IgD-negative memory B cell (primary cell): ENCODE data around the gene CCDC71L. TPM values are rescaled to one million over a fixed set of nuclear protein-coding genes. Genes with fewer than 3 reads are reported as not detected.

Experiments used
- H3K27ac Mint-ChIP-seq, 3 donors: one replicate each; pipeline ENCODE4 v1.8.0; 2020 to 2022; ENCODE audit warnings: mild to moderate bottlenecking in 3 of 3, mixed read lengths in 3 of 3, moderate library complexity in 1 of 3
- H3K27me3 Mint-ChIP-seq: one replicate; pipeline ENCODE4 v1.8.0; 2021; ENCODE audit warnings: mixed read lengths
- H3K36me3 Mint-ChIP-seq: one replicate; pipeline ENCODE4 v1.8.0; 2020; ENCODE audit warnings: mild to moderate bottlenecking, mixed read lengths
- H3K4me1 Mint-ChIP-seq, 3 donors: one replicate each; pipeline ENCODE4 v1.8.0; 2020 to 2022; ENCODE audit warnings: mixed read lengths in 3 of 3, mild to moderate bottlenecking in 1 of 3
- H3K4me3 Mint-ChIP-seq, 4 donors: one replicate each; pipeline ENCODE4 v1.8.0; 2020 to 2022; ENCODE audit warnings: mild to moderate bottlenecking in 4 of 4, mixed read lengths in 4 of 4, moderate library complexity in 3 of 4
- H3K9me3 Mint-ChIP-seq, 3 donors: one replicate each; pipeline ENCODE4 v1.8.0; 2020 to 2021; ENCODE audit warnings: mixed read lengths in 3 of 3, mild to moderate bottlenecking in 1 of 3
- polyA plus RNA-seq: library from polyadenylated mRNA; unstranded; fragments of 300-500 nt; fragmentation: Illumina TruSeq; gene quantifications from one replicate; pipeline ENCODE4 v1.2.3, GENCODE V29; 2021

Gene CCDC71L
- polyA plus RNA-seq, 1 donor from 2014 or later: 5.4 TPM

DNA sequence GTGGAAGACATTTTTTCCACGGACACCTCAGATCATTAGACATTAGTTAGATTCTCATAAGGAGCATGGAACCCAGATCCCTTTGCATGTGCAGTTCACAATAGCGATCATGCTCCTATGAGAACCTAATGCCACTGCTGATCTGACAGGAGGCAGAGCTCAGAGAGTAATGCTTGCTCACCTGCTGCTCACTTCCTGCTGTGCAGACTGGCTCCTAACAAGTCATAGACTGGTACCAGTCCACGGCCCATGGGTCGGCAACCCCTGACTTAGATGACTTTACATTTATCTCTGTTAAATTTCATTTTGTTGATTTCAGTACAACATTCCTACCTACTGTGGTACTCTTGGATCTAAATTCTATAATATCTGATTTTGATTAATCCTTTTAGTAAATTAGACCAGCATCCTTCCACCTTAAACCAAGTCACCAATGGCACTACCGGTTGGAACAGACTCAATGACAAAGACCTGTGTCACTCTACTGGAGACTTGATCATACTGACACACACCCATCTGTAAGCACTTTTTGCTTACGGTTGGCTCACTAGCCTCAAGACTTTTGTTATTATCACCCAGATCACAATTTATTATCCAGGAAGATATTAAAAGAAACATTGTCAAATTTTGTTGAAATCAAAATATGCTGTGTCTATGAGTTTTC is 8.0 kb upstream of the CCDC71L start:
- no peak overlapping the region for H3K27ac Mint-ChIP-seq
- H3K27me3 Mint-ChIP-seq: no peaks in the 10 kb centered on the region
- no peaks in the 10 kb centered on the region for H3K36me3 Mint-ChIP-seq
- no peaks in the 10 kb centered on the region for H3K9me3 Mint-ChIP-seq
- no peaks in the 10 kb centered on the region for H3K4me1 Mint-ChIP-seq
- no peak overlapping the region for H3K4me3 Mint-ChIP-seq

DNA sequence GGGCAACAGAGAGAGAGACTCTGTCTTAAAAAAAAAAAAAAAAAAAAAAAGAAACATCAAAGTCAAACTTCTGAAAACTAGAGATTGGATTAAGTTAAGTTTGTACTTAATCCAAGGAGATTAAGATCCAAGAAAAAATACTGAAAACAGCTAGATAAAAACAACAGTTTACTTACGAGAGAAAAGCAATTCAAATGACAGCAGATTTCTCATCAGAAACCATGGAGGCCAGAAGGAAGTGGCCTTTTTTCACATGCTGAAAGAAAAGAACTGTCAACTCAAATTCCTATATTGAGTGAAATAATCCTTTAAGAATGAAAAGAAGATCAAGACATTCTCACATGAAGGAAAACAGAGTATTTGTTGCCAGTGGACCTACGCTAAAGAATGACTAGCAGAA is 5.4 kb upstream of the CCDC71L start:
- peaks cover 0 to 3% (median 2%) of the 10 kb centered on the region in 3 donors for H3K4me1 Mint-ChIP-seq
- H3K27ac Mint-ChIP-seq: no peak overlapping the region
- no peaks in the 10 kb centered on the region for H3K9me3 Mint-ChIP-seq
- H3K27me3 Mint-ChIP-seq: no peaks in the 10 kb centered on the region
- no peak overlapping the region for H3K4me3 Mint-ChIP-seq
- H3K36me3 Mint-ChIP-seq: no peaks in the 10 kb centered on the region

DNA sequence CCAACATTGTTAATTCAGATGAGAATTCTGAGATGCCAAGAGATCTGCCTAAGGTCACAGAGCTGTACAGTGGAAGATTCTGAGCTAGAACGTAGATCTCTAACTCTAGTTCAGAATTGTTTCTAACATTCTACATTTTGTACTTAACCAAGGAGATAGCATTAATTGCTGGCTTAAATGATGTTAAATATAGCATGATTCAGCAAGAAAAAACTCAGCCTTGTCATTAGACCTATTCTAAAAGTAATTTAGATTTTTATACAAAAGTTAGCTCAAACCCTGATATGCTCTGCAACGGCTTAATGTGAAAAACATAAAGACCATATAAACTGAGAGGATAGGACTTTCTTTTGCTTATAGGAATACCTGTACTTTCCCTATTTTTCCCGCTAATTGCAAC is 3.4 kb upstream of the CCDC71L start:
- H3K27me3 Mint-ChIP-seq: no peaks in the 10 kb centered on the region
- peak overlapping the region in 1 of 4 donors; percentile 29 for H3K4me3 Mint-ChIP-seq
- H3K27ac Mint-ChIP-seq: peak overlapping the region in 1 of 3 donors; percentile 11
- H3K36me3 Mint-ChIP-seq: no peaks in the 10 kb centered on the region
- H3K4me1 Mint-ChIP-seq: peaks cover 4 to 13% (median 9%) of the 10 kb centered on the region in 3 donors
- H3K9me3 Mint-ChIP-seq: peaks cover 0 to 3% (median 0%) of the 10 kb centered on the region in 3 donors

DNA sequence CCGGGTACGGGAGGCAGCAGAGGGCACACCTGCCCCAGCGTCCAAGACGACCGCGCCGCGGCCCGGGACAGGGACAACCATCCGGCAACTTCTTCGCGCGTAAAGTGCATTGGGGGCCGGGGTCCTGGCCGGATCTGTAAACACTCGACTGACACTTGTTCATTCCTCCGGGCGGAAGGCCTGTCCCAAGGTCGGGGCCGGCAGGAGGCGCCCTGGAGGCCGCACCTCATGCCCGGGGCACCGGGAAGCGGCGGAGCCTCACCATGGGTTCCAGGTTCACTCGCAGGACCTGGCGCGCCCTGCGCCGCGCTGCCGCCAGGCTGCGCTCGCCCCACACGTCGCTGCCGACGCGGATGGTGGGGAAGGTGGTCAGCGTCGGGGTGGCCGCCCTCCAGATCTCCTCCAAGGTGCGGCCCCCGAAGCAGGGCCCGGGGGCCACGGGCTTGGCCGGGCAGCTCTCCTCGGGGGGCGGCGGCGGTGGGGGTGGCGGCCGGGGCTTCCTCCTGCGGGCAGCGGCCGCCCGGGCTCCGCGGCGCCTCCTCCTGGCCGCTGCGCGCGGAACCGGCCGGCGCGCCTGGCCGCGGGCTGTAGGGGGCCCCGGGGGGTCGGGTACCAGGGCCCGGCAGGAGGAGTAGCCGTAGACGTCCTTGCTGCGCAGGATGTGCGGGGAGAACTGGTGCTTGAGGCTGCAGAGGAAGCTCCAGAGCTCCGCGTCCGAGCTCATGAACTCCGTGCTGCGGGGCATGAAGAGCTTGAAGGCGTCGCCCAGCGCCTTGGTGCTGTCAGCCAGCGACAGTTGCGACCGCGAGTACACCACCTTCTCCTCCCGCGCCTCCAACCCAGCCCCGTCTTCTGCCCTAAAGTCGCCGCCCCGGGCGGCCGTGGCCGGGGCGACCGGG is 746 bp downstream of the CCDC71L start:
- Mint-ChIP-seq H3K36me3 (no peaks in the 10 kb centered on the region), H3K9me3 (peaks cover 0 to 3% (median 0%) of the 10 kb centered on the region in 3 donors), H3K4me3 (peak overlapping the region; percentile 83 to 98 (median 94)), H3K27me3 (no peaks in the 10 kb centered on the region), H3K4me1 (peaks cover 21 to 33% (median 25%) of the 10 kb centered on the region in 3 donors), H3K27ac (peak overlapping the region; percentile 75 to 98 (median 93))

DNA sequence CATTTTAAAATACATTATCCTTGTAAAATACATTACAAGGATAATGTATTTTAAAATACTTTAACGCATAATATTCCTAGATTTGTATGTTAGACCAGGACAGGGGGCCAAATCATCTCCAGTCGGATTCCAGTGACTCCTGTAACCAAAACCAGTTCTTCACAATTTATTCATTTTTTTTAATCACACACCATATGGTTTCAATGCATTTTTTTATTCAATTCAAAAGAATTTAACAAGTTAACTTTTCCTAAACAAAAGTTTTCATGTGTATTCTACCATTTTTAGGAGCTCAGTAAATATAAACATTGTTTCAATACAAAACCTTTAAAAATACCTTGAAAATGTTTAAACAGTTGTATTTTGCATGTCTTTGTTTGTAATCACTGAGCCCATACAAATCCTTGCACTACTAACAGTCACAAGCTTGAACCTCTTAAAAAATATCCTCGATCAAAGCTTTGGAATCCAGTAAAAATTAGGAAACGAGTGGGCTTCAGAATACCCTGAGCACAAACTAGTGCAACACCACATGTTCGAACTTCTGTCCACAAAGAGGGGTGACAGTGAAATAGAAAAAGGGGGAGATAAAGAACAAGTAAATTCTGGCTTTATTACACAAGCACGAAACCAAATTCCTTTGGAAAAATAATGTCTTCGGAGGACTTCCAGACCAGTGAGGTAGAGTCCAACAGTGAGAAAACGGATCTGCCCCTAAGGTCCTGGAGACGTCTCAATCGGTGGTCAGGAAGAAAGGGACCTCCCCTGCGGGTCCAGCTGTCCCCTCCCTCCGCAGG is 1.6 kb downstream of the CCDC71L start:
- Mint-ChIP-seq H3K4me1 (peaks cover 21 to 33% (median 25%) of the 10 kb centered on the region in 3 donors), H3K27me3 (no peaks in the 10 kb centered on the region), H3K27ac (peak overlapping the region; percentile 67 to 86 (median 75)), H3K9me3 (peaks cover 0 to 3% (median 0%) of the 10 kb centered on the region in 3 donors), H3K4me3 (peak overlapping the region; percentile 83 to 95 (median 92)), H3K36me3 (no peaks in the 10 kb centered on the region)

DNA sequence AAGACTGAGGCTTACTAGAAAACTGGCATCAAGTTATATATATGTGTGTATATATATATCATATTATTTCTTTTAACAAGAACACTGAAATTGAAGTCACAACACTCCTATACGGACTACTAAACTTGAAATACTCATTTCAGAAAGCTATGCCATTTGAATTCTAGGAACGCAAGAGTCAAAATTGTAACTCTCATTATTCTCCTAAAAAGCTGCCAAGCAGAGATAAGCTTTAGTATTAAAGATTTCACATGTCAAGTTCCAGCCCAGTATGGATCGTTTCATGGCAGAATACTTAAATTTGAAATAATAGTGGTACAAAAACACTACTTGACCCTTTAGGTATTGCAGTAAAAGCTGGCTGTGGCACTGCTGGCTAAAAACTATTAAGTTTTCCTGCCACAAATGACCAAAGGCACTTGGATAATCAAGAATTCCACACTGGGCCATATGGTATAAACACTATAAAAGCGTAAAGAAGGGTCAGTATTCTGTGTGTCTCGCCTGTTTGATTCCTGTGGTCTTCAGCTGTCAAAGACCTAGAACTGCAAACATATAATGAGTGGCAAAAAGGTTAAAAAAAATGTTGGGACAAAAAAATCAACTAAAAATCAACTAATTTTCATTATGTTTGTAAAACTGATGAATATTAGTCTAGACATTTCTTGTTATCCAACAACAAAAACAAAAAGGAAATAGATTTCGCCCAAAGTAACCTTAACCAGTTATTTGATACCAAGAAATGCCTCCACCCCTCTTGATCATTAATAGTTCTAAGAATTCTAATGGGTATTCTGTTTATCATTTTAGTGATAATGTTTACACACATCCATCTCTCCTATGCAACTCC is 2.4 kb downstream of the CCDC71L start:
- peak overlapping the region in 2 of 3 donors; percentile 32 to 86 for H3K27ac Mint-ChIP-seq
- H3K36me3 Mint-ChIP-seq: no peaks in the 10 kb centered on the region

DNA sequence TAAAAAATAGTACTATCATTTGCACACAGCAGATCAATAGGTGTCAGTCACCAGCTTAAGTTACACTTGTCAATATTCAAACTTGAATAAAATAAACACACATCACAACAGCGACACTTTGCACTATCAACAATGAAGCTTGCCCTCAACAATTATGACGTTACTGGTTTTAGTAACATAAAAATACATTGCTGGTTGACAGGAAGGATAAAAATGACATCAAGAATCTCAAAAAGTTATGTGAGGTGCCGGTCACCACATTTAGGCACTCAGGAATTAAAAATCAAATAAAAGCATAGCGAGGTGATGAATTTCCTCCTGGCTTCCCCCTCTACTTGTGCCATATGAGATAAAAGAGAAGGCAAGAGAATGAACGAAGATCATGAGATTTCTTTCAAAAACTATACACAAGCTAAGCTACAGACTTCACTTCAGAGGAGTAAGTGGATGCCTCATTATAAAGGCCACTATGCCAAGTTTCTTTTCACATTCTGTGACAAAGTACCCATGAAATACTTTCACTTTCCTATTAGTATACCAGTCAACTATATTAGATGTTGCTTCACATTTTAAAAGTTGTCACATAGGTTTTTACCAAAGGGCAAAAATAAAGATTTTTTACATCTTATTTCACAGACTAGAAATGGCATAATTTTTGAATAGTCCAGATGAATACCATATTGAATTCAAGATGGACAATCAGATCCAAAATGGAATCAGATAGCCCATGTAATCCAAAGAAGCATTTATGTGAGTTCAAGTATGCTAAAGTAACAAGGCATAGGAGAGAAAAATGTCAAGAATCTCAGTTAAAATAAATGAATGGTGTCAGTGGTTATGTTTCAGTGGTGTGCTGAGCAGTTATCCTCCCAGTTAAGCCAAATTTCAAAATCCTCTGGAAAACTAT is 3.6 kb downstream of the CCDC71L start:
- Mint-ChIP-seq H3K4me3 (peak overlapping the region in 2 of 4 donors; percentile 37 to 88), H3K9me3 (peaks cover 0 to 3% (median 0%) of the 10 kb centered on the region in 3 donors), H3K27me3 (no peaks in the 10 kb centered on the region), H3K36me3 (no peaks in the 10 kb centered on the region), H3K27ac (peak overlapping the region in 1 of 3 donors; percentile 77), H3K4me1 (peaks cover 21 to 33% (median 25%) of the 10 kb centered on the region in 3 donors)

More for the DNA sequence above, 2.4 kb downstream of the CCDC71L start:
- Mint-ChIP-seq H3K9me3 (peaks cover 0 to 3% (median 0%) of the 10 kb centered on the region in 3 donors), H3K27me3 (no peaks in the 10 kb centered on the region), H3K4me3 (peak overlapping the region in 2 of 4 donors; percentile 83 to 86), H3K4me1 (peaks cover 21 to 33% (median 25%) of the 10 kb centered on the region in 3 donors)

DNA sequence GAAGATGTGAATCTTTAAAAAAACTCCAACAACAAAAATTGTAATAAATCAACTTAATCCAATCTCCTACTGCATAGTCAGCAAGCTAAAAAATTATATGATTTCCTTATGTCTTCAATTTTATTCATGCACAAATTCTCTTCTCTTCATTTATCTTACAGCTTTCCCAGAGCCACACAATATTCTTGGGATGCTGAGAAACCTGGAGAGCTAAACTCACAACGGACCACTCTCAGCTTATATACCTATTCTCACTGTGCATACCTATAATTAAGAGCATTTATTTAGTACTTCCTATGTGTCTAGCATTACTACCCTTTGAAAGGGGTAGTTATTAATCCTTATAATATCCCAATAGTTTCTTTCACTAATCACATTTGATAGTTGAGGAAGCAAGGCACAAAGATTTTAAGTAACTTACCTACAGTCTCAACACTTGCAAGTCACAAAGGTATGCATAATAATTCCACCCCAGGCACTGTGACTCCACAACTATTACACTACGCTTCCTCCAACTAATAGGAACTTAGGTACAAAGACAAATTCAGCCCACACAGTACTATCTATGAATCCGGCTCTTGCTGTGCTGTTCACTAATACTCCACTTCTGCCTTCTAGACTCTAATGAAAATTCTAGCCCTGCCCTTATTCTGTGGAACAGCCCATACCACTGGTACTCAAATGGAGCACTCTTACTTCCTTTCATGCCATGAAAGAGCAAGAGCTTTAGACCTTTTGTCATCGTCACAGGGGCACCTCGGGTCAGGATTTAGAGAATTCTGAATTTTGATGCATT is 5.1 kb downstream of the CCDC71L start:
- peak overlapping the region in 1 of 3 donors; percentile 93 for H3K27ac Mint-ChIP-seq
- H3K4me1 Mint-ChIP-seq: peaks cover 17 to 25% (median 20%) of the 10 kb centered on the region in 3 donors
- no peaks in the 10 kb centered on the region for H3K36me3 Mint-ChIP-seq
- no peaks in the 10 kb centered on the region for H3K27me3 Mint-ChIP-seq
- no peaks in the 10 kb centered on the region for H3K9me3 Mint-ChIP-seq
- no peak overlapping the region for H3K4me3 Mint-ChIP-seq

DNA sequence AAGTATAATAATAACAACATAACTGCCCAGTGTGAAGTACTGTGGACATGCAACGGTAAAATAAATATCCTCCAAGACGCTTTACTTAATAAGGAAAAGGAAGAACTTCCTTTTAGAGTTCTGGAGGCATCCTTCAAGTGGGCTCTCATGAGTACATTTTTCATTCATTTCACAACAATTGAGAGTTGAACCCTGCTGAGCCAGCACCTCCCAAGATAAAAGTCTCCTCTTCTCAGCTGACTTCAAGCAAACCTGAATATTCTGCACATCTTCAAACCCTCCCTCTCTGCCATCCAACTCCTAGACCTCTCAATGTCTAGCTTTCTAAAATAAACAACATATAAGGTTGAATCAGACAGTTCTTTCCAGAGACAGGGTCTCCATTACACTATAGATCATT is 7.5 kb downstream of the CCDC71L start:
- no peaks in the 10 kb centered on the region for H3K27me3 Mint-ChIP-seq
- no peak overlapping the region for H3K4me3 Mint-ChIP-seq
- H3K4me1 Mint-ChIP-seq: peaks cover 8 to 14% (median 10%) of the 10 kb centered on the region in 3 donors

DNA sequence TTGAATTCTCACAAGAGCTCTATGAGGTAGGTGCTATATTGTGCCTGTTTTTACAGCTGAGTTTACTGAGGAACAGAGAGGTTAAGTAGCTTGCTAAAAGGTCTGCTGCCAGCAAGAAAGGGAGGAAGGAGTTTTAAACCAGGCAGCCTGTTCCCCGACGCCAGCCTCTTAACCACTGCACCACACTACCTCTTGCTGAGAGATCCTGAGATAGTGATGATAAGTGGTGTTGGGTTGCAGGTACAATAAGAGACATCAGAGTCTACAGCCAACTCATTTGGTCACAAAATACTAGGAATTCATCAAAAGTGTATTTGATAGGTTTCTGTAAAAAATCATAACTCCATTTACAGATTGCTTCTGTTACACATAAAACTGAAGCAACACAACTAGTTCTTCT is 8.0 kb downstream of the CCDC71L start:
- Mint-ChIP-seq H3K4me3 (peak overlapping the region in 1 of 4 donors; percentile 63), H3K27me3 (no peaks in the 10 kb centered on the region), H3K4me1 (peaks cover 8 to 13% (median 10%) of the 10 kb centered on the region in 3 donors), H3K9me3 (peaks cover 0 to 2% (median 0%) of the 10 kb centered on the region in 3 donors), H3K27ac (no peak overlapping the region), H3K36me3 (no peaks in the 10 kb centered on the region)

More for the DNA sequence above, 7.5 kb downstream of the CCDC71L start:
- H3K27ac Mint-ChIP-seq: no peak overlapping the region
- H3K9me3 Mint-ChIP-seq: peaks cover 0 to 2% (median 0%) of the 10 kb centered on the region in 3 donors
- no peaks in the 10 kb centered on the region for H3K36me3 Mint-ChIP-seq

DNA sequence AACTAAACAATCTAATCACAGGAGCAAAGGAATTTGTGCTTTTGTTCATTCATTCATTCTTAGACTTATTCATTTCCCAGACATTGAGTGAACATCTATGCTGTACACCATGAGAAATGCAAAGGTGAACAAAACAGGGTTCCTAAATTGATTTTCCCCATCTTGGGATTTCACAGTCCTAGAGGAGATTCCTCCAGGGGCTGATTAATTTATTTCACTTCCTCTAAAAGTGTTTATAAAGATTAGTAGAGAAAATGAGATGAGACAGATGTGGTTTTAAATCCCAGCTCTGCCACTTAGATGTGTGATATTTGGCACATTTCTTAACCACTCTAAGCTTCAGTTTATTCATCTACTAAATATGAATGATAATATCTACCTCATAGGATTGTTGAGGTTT is 8.9 kb downstream of the CCDC71L start:
- no peaks in the 10 kb centered on the region for H3K36me3 Mint-ChIP-seq
- H3K27ac Mint-ChIP-seq: no peak overlapping the region

DNA sequence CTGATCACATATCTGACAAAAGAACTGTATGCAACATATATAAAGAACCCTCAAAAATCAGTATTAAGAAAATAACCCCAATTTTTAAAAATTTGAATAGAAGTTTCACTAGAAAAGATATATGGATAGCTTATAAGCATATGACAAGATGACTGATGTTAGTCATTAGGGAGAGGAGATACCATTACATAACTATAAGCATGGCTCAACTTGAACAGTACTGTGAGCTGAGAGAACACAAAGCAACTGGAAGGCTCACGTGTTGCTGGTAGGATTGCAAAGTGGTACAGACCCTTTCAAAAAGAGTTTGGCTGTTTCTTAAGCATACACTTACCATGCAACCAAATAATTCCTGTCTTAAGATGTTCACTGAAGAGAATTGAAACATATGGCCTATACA is 14.7 kb downstream of the CCDC71L start:
- H3K27ac Mint-ChIP-seq: no peak overlapping the region
- H3K4me3 Mint-ChIP-seq: no peak overlapping the region
- H3K36me3 Mint-ChIP-seq: peaks cover 1% of the 10 kb centered on the region
- H3K4me1 Mint-ChIP-seq: peaks cover 0 to 4% (median 2%) of the 10 kb centered on the region in 3 donors
- H3K27me3 Mint-ChIP-seq: no peaks in the 10 kb centered on the region
- peaks cover 0 to 2% (median 0%) of the 10 kb centered on the region in 3 donors for H3K9me3 Mint-ChIP-seq

More for the DNA sequence above, 8.9 kb downstream of the CCDC71L start:
- peaks cover 0 to 2% (median 0%) of the 10 kb centered on the region in 3 donors for H3K9me3 Mint-ChIP-seq
- no peaks in the 10 kb centered on the region for H3K27me3 Mint-ChIP-seq
- H3K4me3 Mint-ChIP-seq: no peak overlapping the region
- H3K4me1 Mint-ChIP-seq: peaks cover under 1 to 7% (median 5%) of the 10 kb centered on the region in 3 donors
